SK-N-SH (cell line): ENCODE measurements around the gene USP13. TPM values are rescaled to one million over a fixed set of nuclear protein-coding genes. Genes with fewer than 3 reads are reported as not detected.

Source experiments
- CTCF ChIA-PET: fragments of 300-600, 350-600 bp; formaldehyde crosslinking; extraction: SDS; loops from one replicate; lab custom pipeline; 2021; lab: Yijun Ruan, JAX
- POLR2A ChIA-PET: fragments of 350-600 bp; sonication (Branson Sonifier 250); formaldehyde crosslinking; extraction: SDS; loops from one replicate; lab custom pipeline; 2020; ENCODE audit warnings: antibody characterized with exemption, inconsistent platforms; lab: Yijun Ruan, JAX
- DNase-seq: peaks from one replicate; pipeline ENCODE4 v3.0.0; 2012
- H2AFZ ChIP-seq: fragments of 200-600 bp; sonication (generic); 2 replicates; pipeline ENCODE4 v1.8.1; 2016; ENCODE audit warnings: antibody characterized with exemption, mild to moderate bottlenecking, low read depth
- H3F3A ChIP-seq: fragments of 200-600 bp; sonication (generic); replicated peaks from 2 replicates; pipeline ENCODE3; 2016; ENCODE audit warnings: antibody characterized with exemption, mild to moderate bottlenecking; ENCODE audit not compliant: insufficient read depth
- H3K27ac ChIP-seq, 2 experiments: fragments of 200-500 bp in 1 of 2; fragments of 200-600 bp in 1 of 2; sonication (Bioruptor generic) in 1 of 2; sonication (generic), shearing (Covaris generic) in 1 of 2; 2 replicates each; pipeline versions ENCODE4 v1.5.1 to v1.6.1; 2014 to 2016; ENCODE audit warnings: low read depth in 2 of 2, inconsistent platforms in 1 of 2, low read length in 1 of 2, mild to moderate bottlenecking in 1 of 2, mixed read lengths in 1 of 2
- H3K27me3 ChIP-seq: fragments of 200-600 bp; sonication (generic), shearing (Covaris generic); 2 replicates; pipeline ENCODE4 v1.6.1; 2016; ENCODE audit warnings: mixed run types; ENCODE audit not compliant: insufficient read depth
- H3K36me3 ChIP-seq, 2 experiments: fragments of 200-500 bp in 1 of 2; fragments of 200-600 bp in 1 of 2; sonication (Bioruptor generic) in 1 of 2; sonication (generic) in 1 of 2; replicated peaks in 1 of 2; 2 replicates each; pipeline versions ENCODE3 to v1.5.1; 2014 to 2016; ENCODE audit warnings: low read length in 1 of 2, mild to moderate bottlenecking in 1 of 2; ENCODE audit not compliant: insufficient read depth in 2 of 2, control insufficient read depth in 1 of 2
- H3K4me1 ChIP-seq, 2 experiments: fragments of 200-500 bp in 1 of 2; fragments of 200-600 bp in 1 of 2; sonication (Bioruptor generic) in 1 of 2; sonication (generic), shearing (Covaris generic) in 1 of 2; 2 replicates each; pipeline versions ENCODE4 v1.5.1 to v1.6.1; 2014 to 2016; ENCODE audit warnings: low read depth in 1 of 2, low read length in 1 of 2, mixed run types in 1 of 2; ENCODE audit not compliant: insufficient read depth in 2 of 2, control insufficient read depth in 1 of 2
- H3K4me2 ChIP-seq: fragments of 200-600 bp; sonication (generic), shearing (Covaris generic); 2 replicates; pipeline ENCODE4 v1.6.1; 2017; ENCODE audit warnings: mixed run types
- H3K4me3 ChIP-seq, 2 experiments: fragments of 200-500 bp in 1 of 2; fragments of 200-600 bp in 1 of 2; sonication (Bioruptor generic) in 1 of 2; sonication (generic), shearing (Covaris generic) in 1 of 2; 2 replicates each; pipeline versions ENCODE4 v1.5.1 to v1.8.1; 2014 to 2016; ENCODE audit warnings: low read depth in 2 of 2, inconsistent platforms in 1 of 2, low read length in 1 of 2, mild to moderate bottlenecking in 1 of 2, mixed read lengths in 1 of 2, moderate library complexity in 1 of 2
- H3K79me2 ChIP-seq: fragments of 200-600 bp; sonication (generic); 2 replicates; pipeline ENCODE4 v1.8.1; 2017; ENCODE audit warnings: mild to moderate bottlenecking; ENCODE audit not compliant: insufficient read depth
- H3K9ac ChIP-seq: fragments of 200-600 bp; sonication (generic); 2 replicates; pipeline ENCODE4 v1.6.1; 2017; ENCODE audit warnings: mixed run types
- H3K9me2 ChIP-seq: fragments of 200-600 bp; sonication (generic); 2 replicates; pipeline ENCODE4 v1.6.1; 2017; ENCODE audit warnings: mixed run types
- H3K9me3 ChIP-seq: fragments of 200-600 bp; sonication (generic); 2 replicates; pipeline ENCODE4 v1.6.1; 2017; ENCODE audit warnings: mixed run types, mild to moderate bottlenecking, moderate library complexity
- H4K20me1 ChIP-seq: fragments of 200-600 bp; sonication (generic); 2 replicates; pipeline ENCODE4 v1.6.1; 2017; ENCODE audit warnings: mild to moderate bottlenecking, mixed run types; ENCODE audit not compliant: insufficient read depth
- CHD2 ChIP-seq: fragments of 150-350 bp; IDR thresholded peaks from 2 replicates; pipeline ENCODE4 v1.6.1; 2018; ENCODE audit warnings: low read length; ENCODE audit not compliant: partially characterized antibody
- CTCF ChIP-seq: fragments of 200-600 bp; sonication (generic); IDR thresholded peaks from 2 replicates; pipeline ENCODE4 v1.6.1; 2017; ENCODE audit warnings: antibody characterized with exemption, mild to moderate bottlenecking, moderate library complexity
- FOSL2 ChIP-seq: IDR thresholded peaks from 2 replicates; pipeline ENCODE4 v1.4.0; 2012; ENCODE audit warnings: low read depth, mild to moderate bottlenecking, moderate library complexity, borderline replicate concordance
- FOXJ3 ChIP-seq: sonication (generic); formaldehyde crosslinking; IDR thresholded peaks from 2 replicates; pipeline ENCODE4 v1.5.1; 2020; ENCODE audit warnings: mild to moderate bottlenecking, missing genetic modification reagents
- FOXM1 ChIP-seq: IDR thresholded peaks from 2 replicates; pipeline ENCODE4 v1.4.0; 2012; ENCODE audit warnings: low read depth, mild to moderate bottlenecking
- GATA2 ChIP-seq: sonication (generic); formaldehyde crosslinking; IDR thresholded peaks from 2 replicates; pipeline ENCODE4 v1.5.0; 2020; ENCODE audit warnings: mild to moderate bottlenecking, missing genetic modification reagents
- IRF3 ChIP-seq: fragments of 150-350 bp; IDR thresholded peaks from 2 replicates; pipeline ENCODE4 v1.6.1; 2016; ENCODE audit warnings: mild to moderate bottlenecking, low read depth, low read length
- MEF2A ChIP-seq: IDR thresholded peaks from 2 replicates; pipeline ENCODE4 v1.4.0; 2012; ENCODE audit warnings: low read depth, borderline replicate concordance
- NFIC ChIP-seq: IDR thresholded peaks from 2 replicates; pipeline ENCODE4 v1.4.0; 2012; ENCODE audit warnings: borderline replicate concordance
- NRF1 ChIP-seq: IDR thresholded peaks from 2 replicates; pipeline ENCODE4 v1.6.1; 2012; ENCODE audit warnings: low read depth, mild to moderate bottlenecking, low read length
- PBX3 ChIP-seq: IDR thresholded peaks from 2 replicates; pipeline ENCODE4; 2012
- POLR2AphosphoS5 ChIP-seq: IDR thresholded peaks from 2 replicates; pipeline ENCODE4 v1.6.1; 2012; ENCODE audit warnings: low read depth, low read length
- RCOR1 ChIP-seq: fragments of 150-350 bp; IDR thresholded peaks from 2 replicates; pipeline ENCODE4 v1.6.1; 2017; ENCODE audit warnings: antibody characterized with exemption, low read length
- RFX5 ChIP-seq: IDR thresholded peaks from 2 replicates; pipeline ENCODE4 v1.6.1; 2012; ENCODE audit warnings: mild to moderate bottlenecking, improper control_type of control experiment, low read length
- RXRA ChIP-seq: IDR thresholded peaks from 2 replicates; pipeline ENCODE4 v1.4.0; 2012; ENCODE audit warnings: low read depth, mild to moderate bottlenecking, borderline replicate concordance
- SIN3A ChIP-seq: IDR thresholded peaks from 2 replicates; pipeline ENCODE4 v1.6.1; 2012; ENCODE audit warnings: low read depth, mild to moderate bottlenecking, low read length, moderate library complexity, borderline replicate concordance
- SMC3 ChIP-seq: IDR thresholded peaks from 2 replicates; pipeline ENCODE4 v1.6.1; 2012; ENCODE audit warnings: low read depth, low read length, improper control_type of control experiment
- TAF1 ChIP-seq: IDR thresholded peaks from 2 replicates; pipeline ENCODE4 v1.6.1; 2012; ENCODE audit warnings: low read depth, mild to moderate bottlenecking, low read length, moderate library complexity, borderline replicate concordance
- TCF12 ChIP-seq: IDR thresholded peaks from 2 replicates; pipeline ENCODE4 v1.4.0; 2012
- TEAD4 ChIP-seq: IDR thresholded peaks from 2 replicates; pipeline ENCODE4 v1.4.0; 2012; ENCODE audit warnings: mild to moderate bottlenecking, borderline replicate concordance; ENCODE audit not compliant: insufficient read depth
- USF2 ChIP-seq: fragments of 150-350 bp; IDR thresholded peaks from 2 replicates; pipeline ENCODE4 v1.6.1; 2017; ENCODE audit warnings: antibody characterized with exemption, low read length, low read depth, borderline replicate concordance
- WGBS: methylation state at CpG from one replicate; pipeline ENCODE4 v1.1.6; 2017; ENCODE audit warnings: low lambda C conversion rate; 5-methylcytosine and 5-hydroxymethylcytosine counted together
- polyA plus RNA-seq, 3 experiments: library from polyadenylated mRNA; depleted of rRNA; stranded (reverse); fragments of >200 nt; gene quantifications; 2 replicates each; pipeline ENCODE4 v1.2.3, GENCODE V29; 2012

USP13 gene
- polyA plus RNA-seq, 1 of the 3 experiments (the other 2 are of a cell fraction), result 8.2 TPM

GRCh38 chr3:179819379-179819778 is 166.5 kb downstream of the USP13 start:
- Histone ChIP-seq H3F3A (no peaks in the 10 kb centered on the region), H3K27ac (no peak overlapping the region), H3K27me3 (no peaks in the 10 kb centered on the region), H4K20me1 (no peaks in the 10 kb centered on the region), H3K4me2 (no peak overlapping the region), H2AFZ (no peak overlapping the region), H3K4me3 (no peak overlapping the region), H3K9ac (no peak overlapping the region), H3K79me2 (no peaks in the 10 kb centered on the region), H3K9me2 (no peaks in the 10 kb centered on the region), H3K36me3 (no peaks in the 10 kb centered on the region), H3K4me1 (no peaks in the 10 kb centered on the region; a peak in 1 of 4 replicates), H3K9me3 (no peaks in the 10 kb centered on the region)
- POLR2A ChIA-PET, result no interaction called here
- no peak for TF ChIP-seq USF2
- TF ChIP-seq PBX3, result no peak
- no peak for TF ChIP-seq FOXJ3 (CRISPR knock-in tag)
- TF ChIP-seq FOSL2, result no peak
- TF ChIP-seq RFX5, result no peak
- TF ChIP-seq FOXM1, result no peak
- TF ChIP-seq RXRA, result no peak
- no peak for TF ChIP-seq TEAD4
- no peak for TF ChIP-seq GATA2 (CRISPR knock-in tag)
- TF ChIP-seq NRF1, result no peak
- no peak for TF ChIP-seq CHD2
- TF ChIP-seq CTCF, result no peak
- no peak for TF ChIP-seq NFIC
- DNase-seq, result no peak
- WGBS, result 76% methylated on average over 3 of the region's 3 CpGs
- CTCF ChIA-PET, result interaction anchor here (0.5 to 4.9 kb wide), 2 partner anchors 8 to 11 kb away, joined by 3 to 31 read pairs; no protein-coding TSS in a partner anchor

GRCh38 chr3:179822296-179822695 is 169.5 kb downstream of the USP13 start:
- H3K9me2 ChIP-seq, result no peaks in the 10 kb centered on the region
- H3K9ac ChIP-seq, result no peak overlapping the region
- H3F3A ChIP-seq, result no peaks in the 10 kb centered on the region
- no peaks in the 10 kb centered on the region for H4K20me1 ChIP-seq
- WGBS, result 33% methylated on average over 3 of the region's 3 CpGs
- no peaks in the 10 kb centered on the region for H3K9me3 ChIP-seq
- H2AFZ ChIP-seq, result no peak overlapping the region
- no peaks in the 10 kb centered on the region for H3K27me3 ChIP-seq
- H3K79me2 ChIP-seq, result no peaks in the 10 kb centered on the region
- ChIA-PET CTCF (interaction anchor here (1.0 to 4.9 kb wide), 4 partner anchors 11 to 72 kb away, joined by 3 to 31 read pairs (median 4); no protein-coding TSS in a partner anchor), POLR2A (interaction anchor here (1.0 kb wide), 1 partner anchor 30 kb away, joined by 3 read pairs; no protein-coding TSS in a partner anchor)
- DNase-seq, result no peak
- TF ChIP-seq TEAD4 (no peak), POLR2AphosphoS5 (no peak), TCF12 (no peak), SIN3A (no peak), RCOR1 (no peak), RFX5 (no peak), SMC3 (no peak), IRF3 (no peak), MEF2A (no peak), FOXM1 (no peak), PBX3 (no peak), TAF1 (no peak)
- no peaks in the 10 kb centered on the region for H3K36me3 ChIP-seq
- peaks cover 0 to 3% of the 10 kb centered on the region in 2 experiments; a peak in 2 of 4 replicates for H3K4me1 ChIP-seq
- H3K27ac ChIP-seq, result no peak overlapping the region
- H3K4me2 ChIP-seq, result no peak overlapping the region
- H3K4me3 ChIP-seq, result no peak overlapping the region
